ENCODE data around the gene YAF2. TPM values are rescaled to one million over a fixed set of nuclear protein-coding genes. Genes with fewer than 3 reads are reported as not detected.

YAF2 gene
- total RNA-seq, 1 experiment from 2014 or later: 81.7 TPM

- no peak overlapping the region for H2AFZ ChIP-seq (ENCODE audit: low read length)
- H3K36me3 ChIP-seq (ENCODE audit: insufficient read depth, low read length): no peaks in the 10 kb centered on the region
- no peaks in the 10 kb centered on the region for H3K79me2 ChIP-seq (ENCODE audit: low read length)
- no peaks in the 10 kb centered on the region for H4K20me1 ChIP-seq (ENCODE audit: insufficient read depth, low read depth, low read length)
- peak overlapping the region; percentile 22 for H3K4me2 ChIP-seq (ENCODE audit: low read depth, low read length, poor library complexity, severe bottlenecking)
- H3K27me3 ChIP-seq (ENCODE audit: low read length): no peaks in the 10 kb centered on the region
- H3K27ac ChIP-seq (ENCODE audit: low read length): peak overlapping the region; percentile 90
- H3K9ac ChIP-seq (ENCODE audit: low read length): no peak overlapping the region
- no peaks in the 10 kb centered on the region for H3K9me2 ChIP-seq (replicated peaks; ENCODE audit: insufficient read depth, low read length)
- DNase-seq: no peak
- H3K4me1 ChIP-seq (ENCODE audit: low read length): peaks cover 56% of the 10 kb centered on the region
- H3K9me3 ChIP-seq (ENCODE audit: low read length): no peaks in the 10 kb centered on the region
- H3K4me3 ChIP-seq (ENCODE audit: low read length): no peak overlapping the region
These were observed 43.2 kb upstream of the YAF2 start for GRCh38 chr12:42281278-42281677.

GRCh38 chr12:42278128-42278510 is 40.1 kb upstream of the YAF2 start:
- Histone ChIP-seq H3K9me2 (replicated peaks; ENCODE audit: insufficient read depth, low read length) (no peaks in the 10 kb centered on the region), H3K9ac (ENCODE audit: low read length) (no peak overlapping the region), H3K27ac (ENCODE audit: low read length) (no peak overlapping the region), H3K4me3 (ENCODE audit: low read length) (no peak overlapping the region), H3K4me1 (ENCODE audit: low read length) (peaks cover 36% of the 10 kb centered on the region), H3K79me2 (ENCODE audit: low read length) (no peaks in the 10 kb centered on the region), H4K20me1 (ENCODE audit: insufficient read depth, low read depth, low read length) (no peaks in the 10 kb centered on the region), H3K27me3 (ENCODE audit: low read length) (no peaks in the 10 kb centered on the region), H2AFZ (ENCODE audit: low read length) (no peak overlapping the region), H3K36me3 (ENCODE audit: insufficient read depth, low read length) (no peaks in the 10 kb centered on the region), H3K9me3 (ENCODE audit: low read length) (no peaks in the 10 kb centered on the region), H3K4me2 (ENCODE audit: low read depth, low read length, poor library complexity, severe bottlenecking) (no peak overlapping the region)
- no peak for DNase-seq

GRCh38 chr12:42277396-42278127 is 39.5 kb upstream of the YAF2 start:
- H2AFZ ChIP-seq (ENCODE audit: low read length): no peak overlapping the region
- no peaks in the 10 kb centered on the region for H4K20me1 ChIP-seq (ENCODE audit: insufficient read depth, low read depth, low read length)
- H3K4me1 ChIP-seq (ENCODE audit: low read length): peaks cover 31% of the 10 kb centered on the region
- H3K79me2 ChIP-seq (ENCODE audit: low read length): no peaks in the 10 kb centered on the region
- H3K9ac ChIP-seq (ENCODE audit: low read length): no peak overlapping the region
- no peaks in the 10 kb centered on the region; the same call in 1 of the 2 replicates for H3K9me3 ChIP-seq (ENCODE audit: low read length)
- no peak overlapping the region for H3K4me2 ChIP-seq (ENCODE audit: low read depth, low read length, poor library complexity, severe bottlenecking)
- no peak overlapping the region for H3K27ac ChIP-seq (ENCODE audit: low read length)
- H3K36me3 ChIP-seq (ENCODE audit: insufficient read depth, low read length): no peaks in the 10 kb centered on the region
- H3K4me3 ChIP-seq (ENCODE audit: low read length): no peak overlapping the region
- H3K9me2 ChIP-seq (replicated peaks; ENCODE audit: insufficient read depth, low read length): no peaks in the 10 kb centered on the region
- DNase-seq: no peak
- no peaks in the 10 kb centered on the region for H3K27me3 ChIP-seq (ENCODE audit: low read length)

- Histone ChIP-seq H3K9ac (ENCODE audit: low read length) (no peak overlapping the region), H3K36me3 (ENCODE audit: insufficient read depth, low read length) (no peaks in the 10 kb centered on the region), H3K27me3 (ENCODE audit: low read length) (no peaks in the 10 kb centered on the region), H3K9me2 (replicated peaks; ENCODE audit: insufficient read depth, low read length) (no peaks in the 10 kb centered on the region), H3K9me3 (ENCODE audit: low read length) (no peaks in the 10 kb centered on the region; the same call in 1 of the 2 replicates), H3K4me2 (ENCODE audit: low read depth, low read length, poor library complexity, severe bottlenecking) (no peak overlapping the region), H2AFZ (ENCODE audit: low read length) (no peak overlapping the region), H3K4me1 (ENCODE audit: low read length) (peaks cover 10% of the 10 kb centered on the region), H4K20me1 (ENCODE audit: insufficient read depth, low read depth, low read length) (no peaks in the 10 kb centered on the region), H3K27ac (ENCODE audit: low read length) (no peak overlapping the region), H3K79me2 (ENCODE audit: low read length) (no peaks in the 10 kb centered on the region), H3K4me3 (ENCODE audit: low read length) (no peak overlapping the region)
- DNase-seq: no peak
These were observed 37.5 kb upstream of the YAF2 start for GRCh38 chr12:42275499-42275898.

GRCh38 chr12:42273706-42274105 is 35.7 kb upstream of the YAF2 start:
- H3K36me3 ChIP-seq (ENCODE audit: insufficient read depth, low read length): no peaks in the 10 kb centered on the region
- no peak for DNase-seq
- H3K4me1 ChIP-seq (ENCODE audit: low read length): peaks cover 7% of the 10 kb centered on the region
- H3K79me2 ChIP-seq (ENCODE audit: low read length): no peaks in the 10 kb centered on the region
- H4K20me1 ChIP-seq (ENCODE audit: insufficient read depth, low read depth, low read length): no peaks in the 10 kb centered on the region
- H3K27ac ChIP-seq (ENCODE audit: low read length): no peak overlapping the region
- H3K9me3 ChIP-seq (ENCODE audit: low read length): no peaks in the 10 kb centered on the region; the same call in 1 of the 2 replicates
- no peak overlapping the region for H2AFZ ChIP-seq (ENCODE audit: low read length)
- H3K9ac ChIP-seq (ENCODE audit: low read length): no peak overlapping the region
- H3K4me2 ChIP-seq (ENCODE audit: low read depth, low read length, poor library complexity, severe bottlenecking): no peak overlapping the region
- H3K27me3 ChIP-seq (ENCODE audit: low read length): no peaks in the 10 kb centered on the region
- H3K4me3 ChIP-seq (ENCODE audit: low read length): no peak overlapping the region
- H3K9me2 ChIP-seq (replicated peaks; ENCODE audit: insufficient read depth, low read length): no peaks in the 10 kb centered on the region

GRCh38 chr12:42270596-42270995 is 32.5 kb upstream of the YAF2 start:
- no peaks in the 10 kb centered on the region for H3K36me3 ChIP-seq (ENCODE audit: insufficient read depth, low read length)
- no peak overlapping the region for H3K27ac ChIP-seq (ENCODE audit: low read length)
- H3K4me3 ChIP-seq (ENCODE audit: low read length): no peak overlapping the region
- DNase-seq: no peak
- H3K79me2 ChIP-seq (ENCODE audit: low read length): no peaks in the 10 kb centered on the region
- H3K4me1 ChIP-seq (ENCODE audit: low read length): peaks cover 3% of the 10 kb centered on the region
- H3K9ac ChIP-seq (ENCODE audit: low read length): no peak overlapping the region
- no peaks in the 10 kb centered on the region for H3K27me3 ChIP-seq (ENCODE audit: low read length)
- H3K9me3 ChIP-seq (ENCODE audit: low read length): no peaks in the 10 kb centered on the region; the same call in 1 of the 2 replicates
- H3K4me2 ChIP-seq (ENCODE audit: low read depth, low read length, poor library complexity, severe bottlenecking): no peak overlapping the region
- H4K20me1 ChIP-seq (ENCODE audit: insufficient read depth, low read depth, low read length): no peaks in the 10 kb centered on the region
- H2AFZ ChIP-seq (ENCODE audit: low read length): no peak overlapping the region
- H3K9me2 ChIP-seq (replicated peaks; ENCODE audit: insufficient read depth, low read length): no peaks in the 10 kb centered on the region

- Histone ChIP-seq H3K27ac (ENCODE audit: low read length) (no peak overlapping the region), H3K9ac (ENCODE audit: low read length) (no peak overlapping the region), H3K9me2 (replicated peaks; ENCODE audit: insufficient read depth, low read length) (no peaks in the 10 kb centered on the region), H3K27me3 (ENCODE audit: low read length) (no peaks in the 10 kb centered on the region), H3K36me3 (ENCODE audit: insufficient read depth, low read length) (no peaks in the 10 kb centered on the region; the same call in 1 of the 2 replicates), H3K4me3 (ENCODE audit: low read length) (no peak overlapping the region), H3K4me1 (ENCODE audit: low read length) (peaks cover 5% of the 10 kb centered on the region), H3K4me2 (ENCODE audit: low read depth, low read length, poor library complexity, severe bottlenecking) (no peak overlapping the region), H3K79me2 (ENCODE audit: low read length) (no peaks in the 10 kb centered on the region), H4K20me1 (ENCODE audit: insufficient read depth, low read depth, low read length) (no peaks in the 10 kb centered on the region), H3K9me3 (ENCODE audit: low read length) (no peaks in the 10 kb centered on the region; the same call in 1 of the 2 replicates), H2AFZ (ENCODE audit: low read length) (no peak overlapping the region)
- no peak for DNase-seq
These were observed 29.6 kb upstream of the YAF2 start for GRCh38 chr12:42267413-42268190.

GRCh38 chr12:42266579-42267230 is 28.7 kb upstream of the YAF2 start:
- peaks cover 14% of the 10 kb centered on the region for H3K4me1 ChIP-seq (ENCODE audit: low read length)
- H3K9me2 ChIP-seq (replicated peaks; ENCODE audit: insufficient read depth, low read length): no peaks in the 10 kb centered on the region
- H2AFZ ChIP-seq (ENCODE audit: low read length): no peak overlapping the region
- no peak overlapping the region for H3K4me3 ChIP-seq (ENCODE audit: low read length)
- H4K20me1 ChIP-seq (ENCODE audit: insufficient read depth, low read depth, low read length): no peaks in the 10 kb centered on the region
- H3K27ac ChIP-seq (ENCODE audit: low read length): no peak overlapping the region
- H3K36me3 ChIP-seq (ENCODE audit: insufficient read depth, low read length): no peaks in the 10 kb centered on the region; the same call in 1 of the 2 replicates
- H3K9me3 ChIP-seq (ENCODE audit: low read length): no peaks in the 10 kb centered on the region
- no peaks in the 10 kb centered on the region for H3K27me3 ChIP-seq (ENCODE audit: low read length)
- no peak overlapping the region for H3K9ac ChIP-seq (ENCODE audit: low read length)
- H3K79me2 ChIP-seq (ENCODE audit: low read length): no peaks in the 10 kb centered on the region
- H3K4me2 ChIP-seq (ENCODE audit: low read depth, low read length, poor library complexity, severe bottlenecking): no peak overlapping the region
- no peak for DNase-seq
